ENCODE data around the gene MPST.

- TF ChIP-seq CTCF (optimal IDR thresholded peaks at IDR 0.05 in 1 of 3, IDR thresholded peaks at IDR 0.05 in 1 of 3, conservative IDR thresholded peaks at IDR 0.05 in 1 of 3; ENCODE audit: extremely low read depth in 1 of 3, insufficient read depth in 2 of 3, low read length in 3 of 3) (no peak), EZH2 (IDR thresholded peaks at IDR 0.05; ENCODE audit: low read length) (no peak)
Measured at GRCh38 chr22:37057226-37057625, 37.7 kb downstream of the MPST start.

Data from keratinocyte (primary cell).